Spinal cord (tissue), 10 donors: ENCODE results near the gene ARHGDIG. TPM values are rescaled to one million over a fixed set of nuclear protein-coding genes. Genes with fewer than 3 reads are reported as not detected.

Source experiments
- DNase-seq, 6 donors: peaks; one replicate each; pipeline versions ENCODE4 v3.0.0 to v3.0.0-alpha.2; 2013 to 2015; ENCODE audit warnings: low spot score in 6 of 6, low read depth in 4 of 6
- H3K27ac ChIP-seq: one replicate; pipeline ENCODE4 v1.5.1; 2013; ENCODE audit warnings: low read depth, low read length, control low read depth
- H3K27me3 ChIP-seq: one replicate; pipeline ENCODE4 v1.6.1; 2013; ENCODE audit warnings: low read length; ENCODE audit not compliant: control insufficient read depth, insufficient read depth
- H3K36me3 ChIP-seq: one replicate; pipeline ENCODE4 v1.6.1; 2013; ENCODE audit warnings: low read length; ENCODE audit not compliant: control insufficient read depth, insufficient read depth
- H3K4me1 ChIP-seq: one replicate; pipeline ENCODE4 v1.6.1; 2013; ENCODE audit warnings: low read length; ENCODE audit not compliant: control insufficient read depth, insufficient read depth
- H3K4me3 ChIP-seq: one replicate; pipeline ENCODE4 v1.5.1; 2013; ENCODE audit warnings: low read depth, low read length, control low read depth
- H3K9me3 ChIP-seq: one replicate; pipeline ENCODE4 v1.6.1; 2013; ENCODE audit warnings: low read length; ENCODE audit not compliant: control insufficient read depth, insufficient read depth
- WGBS: methylation state at CpG from one replicate; pipeline ENCODE4 v1.1.5; 2013; ENCODE audit warnings: missing lambda C conversion rate; ENCODE audit not compliant: insufficient coverage; 5-methylcytosine and 5-hydroxymethylcytosine counted together
- polyA plus RNA-seq, 2 donors: library from polyadenylated mRNA; unstranded; fragments of 120-200 nt; gene quantifications; one replicate each; pipeline ENCODE4 v1.2.1, GENCODE V29; 2013; ENCODE audit not compliant: insufficient read length in 2 of 2
- total RNA-seq, 2 donors: library from RNA; depleted of rRNA in 1 of 2; stranded (reverse); fragments of 120-200 nt in 1 of 2; fragments of >200 nt in 1 of 2; gene quantifications; one replicate each; pipeline versions ENCODE4 v1.2.3 to v1.2.4, GENCODE V29; 2013 to 2014
- donor health status: healthy.

ARHGDIG gene
- total and polyA plus RNA-seq, 4 donors = 24.9 to 120 (median 78.4) TPM

DNA sequence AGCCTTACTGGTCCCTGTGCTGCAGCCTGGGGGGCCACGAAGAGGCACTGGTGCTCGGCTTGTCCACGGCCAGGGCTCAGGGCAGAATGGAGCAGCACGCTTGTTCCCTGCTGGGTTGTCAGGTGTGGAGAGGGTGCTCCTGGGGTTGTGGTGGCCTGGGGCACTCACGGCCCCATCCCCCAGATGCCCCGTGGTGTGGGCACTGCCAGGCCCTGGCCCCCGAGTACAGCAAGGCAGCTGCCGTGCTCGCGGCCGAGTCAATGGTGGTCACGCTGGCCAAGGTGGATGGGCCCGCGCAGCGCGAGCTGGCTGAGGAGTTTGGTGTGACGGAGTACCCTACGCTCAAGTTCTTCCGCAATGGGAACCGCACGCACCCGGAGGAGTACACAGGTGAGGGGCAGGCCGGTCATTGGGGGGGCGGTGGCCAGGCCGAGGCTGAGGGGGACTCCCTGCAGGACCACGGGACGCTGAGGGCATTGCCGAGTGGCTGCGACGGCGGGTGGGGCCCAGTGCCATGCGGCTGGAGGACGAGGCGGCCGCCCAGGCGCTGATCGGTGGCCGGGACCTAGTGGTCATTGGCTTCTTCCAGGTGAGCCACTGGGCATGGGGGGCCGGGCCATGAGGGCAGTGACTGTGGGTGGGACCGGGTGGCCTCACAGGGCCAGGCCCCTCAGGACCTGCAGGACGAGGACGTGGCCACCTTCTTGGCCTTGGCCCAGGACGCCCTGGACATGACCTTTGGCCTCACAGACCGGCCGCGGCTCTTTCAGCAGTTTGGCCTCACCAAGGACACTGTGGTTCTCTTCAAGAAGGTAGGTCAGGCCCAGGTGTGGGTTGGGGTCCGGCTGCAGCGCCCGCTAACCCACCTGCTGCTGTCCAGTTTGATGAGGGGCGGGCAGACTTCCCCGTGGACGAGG is 4.1 kb downstream of the ARHGDIG start:
- no peak overlapping the region for H3K27ac ChIP-seq
- peaks cover 70% of the 10 kb centered on the region for H3K36me3 ChIP-seq
- no peak for DNase-seq
- H3K27me3 ChIP-seq = peaks cover 21% of the 10 kb centered on the region
- no peak overlapping the region for H3K4me3 ChIP-seq
- WGBS = 93% methylated on average over 52 of the region's 52 CpGs
- H3K9me3 ChIP-seq = no peaks in the 10 kb centered on the region
- H3K4me1 ChIP-seq = peaks cover 18% of the 10 kb centered on the region

DNA sequence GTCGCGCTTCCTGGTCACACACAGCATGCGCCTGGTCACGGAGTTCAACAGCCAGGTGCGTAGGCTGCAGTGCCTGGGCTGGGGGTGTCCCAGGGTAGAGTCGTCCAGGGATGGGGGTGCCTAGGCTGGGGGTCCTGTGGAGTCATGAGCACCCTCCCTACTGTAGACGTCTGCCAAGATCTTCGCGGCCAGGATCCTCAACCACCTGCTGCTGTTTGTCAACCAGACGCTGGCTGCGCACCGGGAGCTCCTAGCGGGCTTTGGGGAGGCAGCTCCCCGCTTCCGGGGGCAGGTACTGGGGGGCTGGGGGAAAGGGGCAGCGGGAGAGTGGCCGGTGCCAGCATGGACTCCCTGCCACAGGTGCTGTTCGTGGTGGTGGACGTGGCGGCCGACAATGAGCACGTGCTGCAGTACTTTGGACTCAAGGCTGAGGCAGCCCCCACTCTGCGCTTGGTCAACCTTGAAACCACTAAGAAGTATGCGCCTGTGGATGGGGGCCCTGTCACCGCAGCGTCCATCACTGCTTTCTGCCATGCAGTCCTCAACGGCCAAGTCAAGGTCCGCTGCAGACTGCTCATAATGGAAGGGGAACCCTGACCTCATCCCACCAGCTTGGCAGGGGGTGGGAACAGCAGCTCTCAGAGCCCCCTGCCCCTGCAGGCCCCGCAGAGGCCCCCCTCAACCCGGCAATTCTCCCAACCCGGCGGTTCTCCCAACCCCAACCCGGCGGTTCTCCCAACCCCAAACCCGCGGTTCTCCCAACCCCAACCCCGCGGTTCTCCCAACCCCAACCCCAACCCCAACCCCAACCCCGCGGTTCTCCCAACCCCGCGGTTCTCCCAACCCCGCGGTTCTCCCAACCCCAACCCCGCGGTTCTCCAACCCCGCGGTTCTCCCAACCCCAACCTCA is 5.0 kb downstream of the ARHGDIG start:
- H3K27ac ChIP-seq = no peak overlapping the region
- H3K9me3 ChIP-seq = no peaks in the 10 kb centered on the region
- H3K4me3 ChIP-seq = no peak overlapping the region
- H3K4me1 ChIP-seq = peaks cover 14% of the 10 kb centered on the region
- peaks cover 16% of the 10 kb centered on the region for H3K27me3 ChIP-seq
- WGBS = 95% methylated on average over 28 of the region's 48 CpGs
- DNase-seq = no peak
- H3K36me3 ChIP-seq = peaks cover 79% of the 10 kb centered on the region

DNA sequence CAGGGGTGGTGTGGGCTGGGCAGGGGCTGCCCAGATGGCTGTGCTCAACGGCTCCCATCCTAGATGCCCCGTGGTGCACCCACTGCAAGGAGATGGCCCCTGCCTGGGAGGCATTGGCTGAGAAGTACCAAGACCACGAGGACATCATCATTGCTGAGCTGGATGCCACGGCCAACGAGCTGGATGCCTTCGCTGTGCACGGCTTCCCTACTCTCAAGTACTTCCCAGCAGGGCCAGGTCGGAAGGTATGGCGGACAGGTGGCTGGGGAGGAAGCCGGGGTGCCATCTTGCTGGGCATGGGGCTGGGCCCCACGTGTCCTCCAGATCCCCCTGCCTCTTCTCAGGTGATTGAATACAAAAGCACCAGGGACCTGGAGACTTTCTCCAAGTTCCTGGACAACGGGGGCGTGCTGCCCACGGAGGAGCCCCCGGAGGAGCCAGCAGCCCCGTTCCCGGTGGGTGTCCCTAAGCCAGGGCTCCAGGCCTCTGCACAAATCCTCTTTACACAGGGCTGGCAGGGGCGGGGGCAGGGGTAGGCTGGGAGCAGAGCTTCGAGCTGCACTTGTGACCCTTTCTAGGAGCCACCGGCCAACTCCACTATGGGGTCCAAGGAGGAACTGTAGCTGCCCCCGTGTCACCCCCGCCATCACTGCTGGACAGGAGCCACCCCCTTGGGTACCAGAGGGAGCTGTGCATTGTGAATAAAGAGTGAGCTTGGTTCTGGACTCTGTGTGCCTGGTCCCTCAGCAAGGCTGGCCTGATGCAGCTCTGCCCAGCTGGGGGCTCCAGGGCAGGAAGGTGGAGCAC is 6.3 kb downstream of the ARHGDIG start:
- no peak for DNase-seq
- H3K9me3 ChIP-seq = no peaks in the 10 kb centered on the region
- H3K4me1 ChIP-seq = peaks cover 4% of the 10 kb centered on the region
- no peak overlapping the region for H3K4me3 ChIP-seq
- peaks cover 5% of the 10 kb centered on the region for H3K27me3 ChIP-seq
- 93% methylated on average over 21 of the region's 22 CpGs for WGBS
- peaks cover 92% of the 10 kb centered on the region for H3K36me3 ChIP-seq
- H3K27ac ChIP-seq = no peak overlapping the region

GRCh38 chr16:287298-287811 is 7.0 kb downstream of the ARHGDIG start:
- DNase-seq = no peak
- H3K27ac ChIP-seq = no peak overlapping the region
- H3K27me3 ChIP-seq = no peaks in the 10 kb centered on the region
- peaks cover 94% of the 10 kb centered on the region for H3K36me3 ChIP-seq
- WGBS = 71% methylated on average over 15 of the region's 16 CpGs
- no peak overlapping the region for H3K4me3 ChIP-seq
- no peaks in the 10 kb centered on the region for H3K4me1 ChIP-seq
- no peaks in the 10 kb centered on the region for H3K9me3 ChIP-seq

GRCh38 chr16:287981-288920 is 7.9 kb downstream of the ARHGDIG start:
- peaks cover 95% of the 10 kb centered on the region for H3K36me3 ChIP-seq
- H3K9me3 ChIP-seq = no peaks in the 10 kb centered on the region
- DNase-seq = no peak
- no peaks in the 10 kb centered on the region for H3K4me1 ChIP-seq
- H3K27me3 ChIP-seq = no peaks in the 10 kb centered on the region
- no peak overlapping the region for H3K4me3 ChIP-seq
- H3K27ac ChIP-seq = no peak overlapping the region
- 94% methylated on average over 28 of the region's 33 CpGs for WGBS

GRCh38 chr16:289395-289997 is 9.1 kb downstream of the ARHGDIG start:
- H3K36me3 ChIP-seq = peaks cover 88% of the 10 kb centered on the region
- no peaks in the 10 kb centered on the region for H3K4me1 ChIP-seq
- 95% methylated on average over 22 of the region's 22 CpGs for WGBS
- no peak overlapping the region for H3K27ac ChIP-seq
- H3K9me3 ChIP-seq = no peaks in the 10 kb centered on the region
- no peak overlapping the region for H3K4me3 ChIP-seq
- no peaks in the 10 kb centered on the region for H3K27me3 ChIP-seq
- DNase-seq = no peak

- 91% methylated on average over 25 of the region's 25 CpGs for WGBS
- Histone ChIP-seq H3K4me3 (no peak overlapping the region), H3K4me1 (no peaks in the 10 kb centered on the region), H3K36me3 (peaks cover 86% of the 10 kb centered on the region), H3K9me3 (no peaks in the 10 kb centered on the region), H3K27me3 (no peaks in the 10 kb centered on the region), H3K27ac (no peak overlapping the region)
- DNase-seq = no peak
Measured at GRCh38 chr16:290015-290680, 9.8 kb downstream of the ARHGDIG start.
